ENCODE data around the gene HNRNPA0.

DNA sequence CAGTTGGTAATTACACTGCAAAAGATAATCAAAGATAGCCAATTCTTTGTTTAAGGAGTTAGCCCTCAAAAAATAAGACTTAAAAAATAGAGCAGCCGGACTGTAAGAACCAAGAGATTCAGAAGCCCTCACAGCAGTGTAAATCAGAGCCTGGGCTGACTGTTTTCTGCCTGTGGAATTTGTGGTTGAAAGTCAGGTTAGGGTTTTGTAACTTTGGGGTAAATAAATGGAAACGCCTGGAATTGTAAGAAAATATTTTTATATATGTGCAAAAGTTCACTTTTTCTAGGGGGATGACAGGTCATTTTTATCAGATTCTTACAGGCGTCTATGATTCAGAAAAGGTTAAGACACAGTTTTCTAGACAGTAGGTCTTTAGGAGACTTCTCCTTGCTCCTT lies 53.9 kb downstream of the HNRNPA0 start:
- no peak for TF ChIP-seq POLR2AphosphoS5 (IDR thresholded peaks at IDR 0.05)
- TF ChIP-seq SMC3 (conservative IDR thresholded peaks at IDR 0.05; ENCODE audit: poor library complexity): no peak
- TF ChIP-seq, protein P1, sequence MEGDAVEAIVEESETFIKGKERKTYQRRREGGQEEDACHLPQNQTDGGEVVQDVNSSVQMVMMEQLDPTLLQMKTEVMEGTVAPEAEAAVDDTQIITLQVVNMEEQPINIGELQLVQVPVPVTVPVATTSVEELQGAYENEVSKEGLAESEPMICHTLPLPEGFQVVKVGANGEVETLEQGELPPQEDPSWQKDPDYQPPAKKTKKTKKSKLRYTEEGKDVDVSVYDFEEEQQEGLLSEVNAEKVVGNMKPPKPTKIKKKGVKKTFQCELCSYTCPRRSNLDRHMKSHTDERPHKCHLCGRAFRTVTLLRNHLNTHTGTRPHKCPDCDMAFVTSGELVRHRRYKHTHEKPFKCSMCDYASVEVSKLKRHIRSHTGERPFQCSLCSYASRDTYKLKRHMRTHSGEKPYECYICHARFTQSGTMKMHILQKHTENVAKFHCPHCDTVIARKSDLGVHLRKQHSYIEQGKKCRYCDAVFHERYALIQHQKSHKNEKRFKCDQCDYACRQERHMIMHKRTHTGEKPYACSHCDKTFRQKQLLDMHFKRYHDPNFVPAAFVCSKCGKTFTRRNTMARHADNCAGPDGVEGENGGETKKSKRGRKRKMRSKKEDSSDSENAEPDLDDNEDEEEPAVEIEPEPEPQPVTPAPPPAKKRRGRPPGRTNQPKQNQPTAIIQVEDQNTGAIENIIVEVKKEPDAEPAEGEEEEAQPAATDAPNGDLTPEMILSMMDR (IDR thresholded peaks at IDR 0.05; ENCODE audit: poor library complexity, severe bottlenecking): no peak
- no peak for TF ChIP-seq RAD21 (conservative IDR thresholded peaks at IDR 0.05)
